Subcutaneous adipose tissue (tissue), 4 donors: ENCODE results near the gene VWA8. TPM values are rescaled to one million over a fixed set of nuclear protein-coding genes. Genes with fewer than 3 reads are reported as not detected.

Experiments
- total RNA-seq, 4 donors: library from RNA; depleted of rRNA; stranded (reverse); fragments of >200 nt; gene quantifications; one replicate each; pipeline ENCODE4 v1.1.0, GENCODE V29; 2016
- TF ChIP-seq, protein P1 (sequence below): fragments of 450-650 bp; IDR thresholded peaks from one replicate; pipeline ENCODE4 v1.5.1; 2016; ENCODE audit warnings: low read depth, mild to moderate bottlenecking, control low read depth, antibody characterized with exemption, moderate library complexity

VWA8 gene
- 10 to 100 TPM; 18.1 to 28.3 (median 20.3) TPM for total RNA-seq

DNA sequence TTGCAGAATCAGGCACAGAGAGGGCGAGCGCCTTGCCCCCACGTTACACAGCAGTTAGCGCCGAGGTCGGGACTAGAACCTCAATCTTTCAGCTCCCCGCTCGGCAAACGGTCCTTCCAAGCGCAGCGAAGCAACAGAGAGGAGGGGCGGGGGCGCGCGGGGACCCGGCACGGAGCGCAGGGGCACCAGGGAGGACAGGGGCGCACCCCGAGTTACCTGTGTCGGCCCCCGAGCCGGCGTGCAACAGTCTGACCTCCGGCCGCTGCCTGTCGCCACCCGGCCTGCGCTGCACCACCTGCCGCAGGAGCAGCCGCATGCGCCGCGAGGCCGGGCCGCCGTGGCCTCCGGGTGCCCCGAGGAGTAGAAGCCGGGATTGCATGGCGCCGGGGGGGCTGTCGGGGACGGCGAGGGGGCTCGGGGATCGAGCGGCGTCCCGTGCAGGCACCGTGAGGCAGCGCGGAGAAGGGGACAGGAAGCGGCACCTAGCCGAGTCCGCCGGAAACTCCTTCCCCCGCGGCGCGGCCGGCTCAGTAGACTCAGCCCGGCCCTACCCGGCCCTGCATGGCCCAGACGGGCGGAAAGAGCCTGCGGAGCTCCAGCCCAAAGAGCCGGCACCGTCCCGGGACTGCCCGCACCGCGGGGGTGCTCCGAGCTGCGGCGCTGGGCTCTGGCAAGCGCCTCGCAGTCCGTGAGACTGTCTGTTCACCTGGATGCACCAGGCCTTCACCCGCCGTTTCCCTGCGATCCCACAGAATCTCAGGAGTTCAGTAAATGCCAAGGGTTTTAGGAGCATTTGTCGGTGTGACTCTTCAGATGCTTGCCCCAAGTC, at the start of gene VWA8:
Gene VWA8, minus strand, starts transcription at position 473 of the 829 bp plus-strand sequence. Its CDS starts 94 bp downstream, at position 379.
- TF ChIP-seq, protein P1, sequence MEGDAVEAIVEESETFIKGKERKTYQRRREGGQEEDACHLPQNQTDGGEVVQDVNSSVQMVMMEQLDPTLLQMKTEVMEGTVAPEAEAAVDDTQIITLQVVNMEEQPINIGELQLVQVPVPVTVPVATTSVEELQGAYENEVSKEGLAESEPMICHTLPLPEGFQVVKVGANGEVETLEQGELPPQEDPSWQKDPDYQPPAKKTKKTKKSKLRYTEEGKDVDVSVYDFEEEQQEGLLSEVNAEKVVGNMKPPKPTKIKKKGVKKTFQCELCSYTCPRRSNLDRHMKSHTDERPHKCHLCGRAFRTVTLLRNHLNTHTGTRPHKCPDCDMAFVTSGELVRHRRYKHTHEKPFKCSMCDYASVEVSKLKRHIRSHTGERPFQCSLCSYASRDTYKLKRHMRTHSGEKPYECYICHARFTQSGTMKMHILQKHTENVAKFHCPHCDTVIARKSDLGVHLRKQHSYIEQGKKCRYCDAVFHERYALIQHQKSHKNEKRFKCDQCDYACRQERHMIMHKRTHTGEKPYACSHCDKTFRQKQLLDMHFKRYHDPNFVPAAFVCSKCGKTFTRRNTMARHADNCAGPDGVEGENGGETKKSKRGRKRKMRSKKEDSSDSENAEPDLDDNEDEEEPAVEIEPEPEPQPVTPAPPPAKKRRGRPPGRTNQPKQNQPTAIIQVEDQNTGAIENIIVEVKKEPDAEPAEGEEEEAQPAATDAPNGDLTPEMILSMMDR = no peak

DNA sequence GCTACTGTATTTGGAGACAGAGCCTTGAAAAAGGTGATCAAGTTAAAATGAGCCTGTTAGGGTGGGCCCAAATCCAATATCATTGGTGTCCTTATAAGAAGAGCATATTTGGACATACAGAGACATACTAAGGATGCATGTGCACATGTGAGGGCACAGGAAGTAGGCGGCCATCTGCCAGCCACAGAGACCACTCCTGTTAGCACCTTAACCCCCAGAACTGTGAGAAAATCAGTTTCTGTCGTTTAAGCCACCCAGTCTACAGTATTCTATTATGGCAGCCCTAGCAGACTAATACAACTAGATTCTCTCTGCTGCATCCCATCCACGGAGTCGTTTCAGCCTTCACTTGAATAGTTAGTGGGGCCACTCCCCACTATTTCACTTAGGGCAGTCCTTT, 48.1 kb upstream of the VWA8 start:
- TF ChIP-seq, protein P1 = no peak

DNA sequence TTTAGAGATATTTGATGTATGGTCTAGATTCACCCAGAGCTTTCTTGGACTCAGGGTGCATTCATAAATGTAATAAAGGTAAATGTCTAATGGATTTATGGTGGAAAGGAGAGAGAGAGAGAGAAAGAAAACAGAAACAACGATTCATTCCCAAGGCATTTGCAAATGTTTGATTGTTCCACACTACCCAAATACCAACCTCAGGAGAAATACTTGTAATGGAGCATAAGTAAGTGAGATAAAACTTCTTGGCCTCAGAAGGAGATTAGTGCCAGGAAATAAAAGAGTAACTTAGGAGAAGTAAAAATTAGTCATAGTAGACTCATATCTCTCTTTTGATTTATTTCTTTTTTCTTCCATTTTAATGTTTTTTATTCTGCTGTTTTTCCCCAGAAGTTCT, 46.9 kb upstream of the VWA8 start:
- TF ChIP-seq, protein P1 = no peak

DNA sequence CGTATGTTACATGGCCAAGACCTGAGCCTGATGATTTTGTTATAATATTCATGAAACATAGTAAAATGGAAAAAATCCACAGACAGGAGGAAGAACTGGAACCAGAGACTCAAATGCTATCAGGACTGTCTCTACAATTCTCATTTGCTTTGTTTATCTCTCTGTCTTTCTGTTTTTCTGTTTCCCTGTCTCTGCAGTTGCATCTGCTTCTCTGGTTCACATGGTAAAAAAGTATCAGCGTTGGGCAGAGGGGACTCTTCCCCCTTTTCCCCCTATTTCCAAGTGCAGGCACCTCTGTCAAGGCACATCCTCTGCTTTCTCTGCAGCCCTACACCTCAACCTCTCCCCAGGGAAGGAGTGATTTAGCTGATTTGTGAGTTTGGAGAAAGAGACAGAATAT, 41.2 kb upstream of the VWA8 start:
- TF ChIP-seq, protein P1 = no peak

DNA sequence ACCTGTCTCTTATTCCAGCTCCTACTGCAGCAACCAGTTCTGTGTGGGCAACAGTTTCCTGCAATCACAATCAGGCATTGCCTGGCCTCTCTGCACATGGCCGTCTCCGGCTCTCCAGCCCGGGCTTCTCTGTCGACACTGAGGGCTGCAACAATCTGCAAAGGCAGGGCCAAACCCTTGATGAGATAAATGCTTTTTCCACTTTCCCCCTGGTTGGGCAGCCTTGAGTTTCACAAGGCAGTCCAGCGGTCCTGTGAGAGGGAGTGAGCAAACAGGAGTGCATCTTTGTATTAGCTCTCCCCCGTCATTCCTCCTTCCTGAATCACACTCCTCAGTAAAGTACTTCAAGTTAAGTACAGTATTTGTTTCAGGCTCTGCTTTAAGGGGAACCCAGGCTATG, 40.7 kb upstream of the VWA8 start:
- TF ChIP-seq, protein P1 = no peak

DNA sequence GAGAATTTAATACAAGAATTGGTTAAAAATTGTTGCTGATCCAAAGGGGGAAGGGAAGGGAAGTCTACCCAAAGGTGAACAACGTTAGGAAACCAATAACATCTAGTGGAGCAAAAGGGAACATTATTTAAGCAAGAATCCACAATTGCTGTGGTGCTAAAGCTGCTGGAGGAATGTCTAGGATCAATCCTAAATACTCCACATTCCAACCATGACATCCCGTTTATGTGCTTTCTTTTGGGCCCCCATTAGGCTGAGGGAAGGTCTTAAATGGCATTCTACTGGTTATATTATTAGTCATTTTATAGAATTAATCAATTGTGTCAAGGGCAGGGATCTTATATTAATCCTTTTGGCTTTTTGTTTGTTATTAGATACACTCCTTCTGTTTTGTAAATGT, 39.9 kb upstream of the VWA8 start:
- TF ChIP-seq, protein P1 = no peak

DNA sequence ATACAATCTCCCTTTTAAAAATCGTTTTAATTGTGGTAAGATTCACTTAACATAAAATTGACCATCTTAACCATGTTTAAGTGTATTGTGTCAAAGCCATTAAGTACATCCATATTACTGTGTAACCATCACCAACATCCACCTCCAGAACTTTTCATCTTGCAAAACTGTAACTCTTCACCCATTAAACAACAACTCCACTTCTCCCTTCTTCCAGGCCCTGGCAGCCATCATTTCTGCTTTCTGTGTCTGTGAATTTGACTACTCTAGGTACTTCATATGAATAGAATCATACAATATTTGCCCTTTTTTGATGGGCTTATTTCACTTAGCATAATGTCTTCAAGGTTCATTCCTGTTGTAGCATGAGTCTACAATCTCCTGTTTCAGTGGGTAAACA, 36.5 kb upstream of the VWA8 start:
- TF ChIP-seq, protein P1 = no peak
